ENCODE results near the gene HNRNPF. TPM values are rescaled to one million over a fixed set of nuclear protein-coding genes. Genes with fewer than 3 reads are reported as not detected.

Gene HNRNPF
- polyA plus RNA-seq, 1 experiment = 178 TPM

DNA sequence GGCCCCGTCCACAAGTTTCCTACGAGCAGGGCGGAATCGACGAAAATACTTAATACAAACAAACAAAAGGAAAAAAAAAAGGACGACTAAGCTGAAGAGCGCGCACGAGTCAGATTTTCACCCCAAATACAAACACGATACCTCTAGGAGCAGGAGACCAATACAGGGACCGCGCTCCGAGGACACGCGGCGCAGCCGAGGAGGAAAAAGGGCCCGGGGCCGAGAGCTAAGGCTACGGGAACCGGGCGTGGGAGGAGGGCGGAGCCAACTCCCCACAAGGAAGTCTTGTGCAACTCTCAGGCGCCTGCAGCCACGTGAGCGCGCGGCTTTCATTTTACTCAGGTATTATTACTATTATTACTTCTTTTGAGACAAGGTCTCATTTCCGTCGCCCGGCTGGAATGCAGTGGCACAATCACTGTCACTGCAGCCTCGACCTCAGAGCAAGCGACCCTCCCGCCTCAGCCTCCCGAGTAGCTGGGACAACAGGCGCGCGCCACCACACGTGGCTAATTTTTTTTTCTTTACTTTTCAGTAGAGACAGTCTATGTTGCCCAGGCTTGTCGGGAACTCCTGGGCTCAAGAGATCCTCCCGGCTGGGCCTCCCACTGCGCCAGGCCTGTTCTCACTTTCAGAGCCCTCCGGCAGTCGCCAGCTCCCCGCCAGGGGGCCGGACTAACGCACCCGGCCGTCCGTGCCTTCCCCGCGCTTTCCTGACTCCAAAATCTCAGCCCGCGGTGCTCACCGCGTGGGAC lies 1.2 kb downstream of the HNRNPF start:
- CTCF ChIA-PET = interaction anchor here (0.6 to 1.1 kb wide), 5 partner anchors 12 to 198 kb away, joined by 3 to 5 read pairs (median 3); partner anchors contain the start of gene ZNF485
- peak overlapping the region; percentile 96 for H3K27ac ChIP-seq (ENCODE audit: low read depth, low read length)
- H3K4me3 ChIP-seq (ENCODE audit: low read depth, low read length) = peak overlapping the region; percentile 85
- TF ChIP-seq, protein P1, sequence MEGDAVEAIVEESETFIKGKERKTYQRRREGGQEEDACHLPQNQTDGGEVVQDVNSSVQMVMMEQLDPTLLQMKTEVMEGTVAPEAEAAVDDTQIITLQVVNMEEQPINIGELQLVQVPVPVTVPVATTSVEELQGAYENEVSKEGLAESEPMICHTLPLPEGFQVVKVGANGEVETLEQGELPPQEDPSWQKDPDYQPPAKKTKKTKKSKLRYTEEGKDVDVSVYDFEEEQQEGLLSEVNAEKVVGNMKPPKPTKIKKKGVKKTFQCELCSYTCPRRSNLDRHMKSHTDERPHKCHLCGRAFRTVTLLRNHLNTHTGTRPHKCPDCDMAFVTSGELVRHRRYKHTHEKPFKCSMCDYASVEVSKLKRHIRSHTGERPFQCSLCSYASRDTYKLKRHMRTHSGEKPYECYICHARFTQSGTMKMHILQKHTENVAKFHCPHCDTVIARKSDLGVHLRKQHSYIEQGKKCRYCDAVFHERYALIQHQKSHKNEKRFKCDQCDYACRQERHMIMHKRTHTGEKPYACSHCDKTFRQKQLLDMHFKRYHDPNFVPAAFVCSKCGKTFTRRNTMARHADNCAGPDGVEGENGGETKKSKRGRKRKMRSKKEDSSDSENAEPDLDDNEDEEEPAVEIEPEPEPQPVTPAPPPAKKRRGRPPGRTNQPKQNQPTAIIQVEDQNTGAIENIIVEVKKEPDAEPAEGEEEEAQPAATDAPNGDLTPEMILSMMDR (IDR thresholded peaks at IDR 0.05; ENCODE audit: low read depth, low read length) = peak; percentile 57
- H3K27me3 ChIP-seq (ENCODE audit: control insufficient read depth, insufficient read depth, low read length) = no peaks in the 10 kb centered on the region
- H3K9me3 ChIP-seq (ENCODE audit: control insufficient read depth, insufficient read depth, low read length) = no peaks in the 10 kb centered on the region; the same call in 1 of the 2 replicates
- POLR2A ChIA-PET = interaction anchor here (0.7 to 1.9 kb wide), 7 partner anchors 10 to 1462 kb away, joined by 3 to 21 read pairs (median 4); partner anchors contain the start of gene ZNF487
- DNase-seq (ENCODE audit: low read depth, low spot score) = no peak

DNA sequence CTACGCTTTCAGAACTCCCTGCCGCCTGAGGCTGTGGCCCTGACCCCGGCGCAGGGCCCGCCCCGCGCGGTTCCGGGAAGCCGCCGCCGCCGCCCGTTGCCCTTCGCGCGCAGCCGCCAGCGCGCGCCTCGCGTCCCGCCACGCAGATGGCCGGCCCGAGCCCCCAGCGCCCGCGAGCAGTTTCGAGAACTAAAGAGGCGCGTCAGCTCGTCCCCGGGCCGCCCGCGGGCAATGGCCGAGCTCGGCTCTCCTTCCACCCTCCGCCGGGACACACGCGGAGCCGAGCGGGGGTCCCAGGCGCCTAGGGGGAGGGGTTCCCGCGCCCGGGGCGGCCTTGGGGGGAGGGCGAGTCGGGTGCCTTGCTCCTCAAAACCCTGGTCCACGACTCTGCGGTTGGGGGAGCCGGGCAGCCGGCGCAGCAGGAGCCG lies 1.8 kb downstream of the HNRNPF start:
- POLR2A ChIA-PET = interaction anchor here (0.7 to 1.9 kb wide), 7 partner anchors 9 to 1462 kb away, joined by 3 to 21 read pairs (median 4); partner anchors contain the start of gene ZNF487
- Histone ChIP-seq H3K9me3 (ENCODE audit: control insufficient read depth, insufficient read depth, low read length) (no peaks in the 10 kb centered on the region; the same call in 1 of the 2 replicates), H3K27me3 (ENCODE audit: control insufficient read depth, insufficient read depth, low read length) (no peaks in the 10 kb centered on the region), H3K4me3 (ENCODE audit: low read depth, low read length) (peak overlapping the region; percentile 85), H3K27ac (ENCODE audit: low read depth, low read length) (peak overlapping the region; percentile 96)
- no peak for DNase-seq (ENCODE audit: low read depth, low spot score)
- CTCF ChIA-PET = interaction anchor here (0.6 to 1.1 kb wide), 3 partner anchors 11 to 47 kb away, joined by 3 read pairs; no protein-coding TSS in a partner anchor
- TF ChIP-seq, protein P1 (IDR thresholded peaks at IDR 0.05; ENCODE audit: low read depth, low read length) = no peak

DNA sequence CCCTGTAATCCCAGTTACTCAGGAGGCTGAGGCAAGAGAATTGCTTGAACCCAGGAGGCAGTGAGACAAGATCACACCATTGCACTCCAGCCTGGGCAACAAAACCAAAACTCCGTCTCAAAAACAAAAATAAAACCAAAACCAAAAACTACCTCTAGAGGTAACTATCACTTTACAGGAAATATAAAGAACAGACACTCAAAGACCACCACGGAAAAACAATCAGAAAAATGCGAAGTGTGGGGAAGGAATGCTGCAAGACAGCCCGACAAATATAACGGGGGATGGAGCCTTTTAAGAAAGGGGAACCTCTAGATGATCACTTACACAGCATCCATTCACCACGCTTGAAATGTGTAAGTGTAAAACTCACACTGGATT lies 4.3 kb downstream of the HNRNPF start:
- Histone ChIP-seq H3K27me3 (ENCODE audit: control insufficient read depth, insufficient read depth, low read length) (no peaks in the 10 kb centered on the region), H3K27ac (ENCODE audit: low read depth, low read length) (no peak overlapping the region), H3K4me3 (ENCODE audit: low read depth, low read length) (no peak overlapping the region), H3K9me3 (ENCODE audit: control insufficient read depth, insufficient read depth, low read length) (no peaks in the 10 kb centered on the region; the same call in 1 of the 2 replicates)
- no peak for DNase-seq (ENCODE audit: low read depth, low spot score)
- ChIA-PET POLR2A (interaction anchor here (0.7 kb wide), 1 partner anchor 32 kb away, joined by 4 read pairs; the partner anchor contains the start of gene ZNF487), CTCF (no interaction called here)
- TF ChIP-seq, protein P1 (IDR thresholded peaks at IDR 0.05; ENCODE audit: low read depth, low read length) = no peak

DNA sequence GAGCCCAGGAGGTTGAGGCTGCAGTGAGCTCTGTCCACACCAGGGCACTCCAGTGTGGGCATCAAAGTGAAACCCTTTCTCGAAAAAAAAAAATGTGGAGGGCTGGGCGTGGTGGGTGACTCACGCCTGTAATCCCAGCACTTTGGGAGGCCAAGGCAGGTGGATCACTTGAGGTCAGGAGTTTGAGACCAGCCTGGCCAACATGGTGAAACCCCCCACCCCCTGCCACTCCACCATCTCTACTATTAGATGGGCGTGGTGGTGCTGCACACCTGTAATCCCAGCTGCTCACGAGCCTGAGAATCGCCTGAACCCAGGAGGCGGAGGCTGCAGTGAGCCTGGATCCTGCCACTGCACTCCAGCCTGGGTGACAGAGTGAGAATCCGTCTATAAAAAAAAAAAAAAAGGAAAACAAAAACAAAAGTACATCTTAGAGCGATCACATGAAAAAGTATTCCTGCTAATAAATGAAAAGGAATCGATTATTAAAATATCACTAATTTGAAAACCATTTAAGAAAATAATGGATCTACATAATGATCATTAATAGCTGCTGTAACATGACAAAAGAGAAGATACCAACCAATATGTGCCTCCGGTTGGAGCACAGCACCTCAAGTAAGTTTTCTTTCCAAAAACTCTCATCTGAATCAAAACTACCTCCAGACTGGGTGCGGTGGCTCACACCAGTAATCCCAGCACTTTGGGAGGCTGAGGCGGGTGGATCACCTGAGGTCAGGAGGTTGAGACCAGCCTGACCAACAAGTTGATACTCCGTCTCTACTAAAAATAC lies 4.9 kb downstream of the HNRNPF start:
- CTCF ChIA-PET = no interaction called here
- DNase-seq (ENCODE audit: low read depth, low spot score) = no peak
- H3K4me3 ChIP-seq (ENCODE audit: low read depth, low read length) = no peak overlapping the region

More for the DNA sequence above, 4.9 kb downstream of the HNRNPF start:
- POLR2A ChIA-PET = interaction anchor here (0.6 to 0.7 kb wide), 2 partner anchors 8 to 33 kb away, joined by 3 to 4 read pairs; partner anchors contain the start of gene ZNF487
- Histone ChIP-seq H3K9me3 (ENCODE audit: control insufficient read depth, insufficient read depth, low read length) (no peaks in the 10 kb centered on the region; the same call in 1 of the 2 replicates), H3K27me3 (ENCODE audit: control insufficient read depth, insufficient read depth, low read length) (no peaks in the 10 kb centered on the region), H3K27ac (ENCODE audit: low read depth, low read length) (no peak overlapping the region)
- TF ChIP-seq, protein P1 (IDR thresholded peaks at IDR 0.05; ENCODE audit: low read depth, low read length) = no peak
